Activated B cell treated with CpG ODN at 0.5 μM for 24 hours (primary cell): Measurements from ENCODE around the gene MCMBP. TPM values are rescaled to one million over a fixed set of nuclear protein-coding genes. Genes with fewer than 3 reads are reported as not detected.

Experiments
- ATAC-seq: fragments of 200-7000 bp; cut with Tn5 transposase; one replicate; pipeline ENCODE4 v1.10.0; 2021; ENCODE audit warnings: low read depth, mild to moderate bottlenecking, moderate library complexity
- CTCF ChIA-PET: fragments of 350-600 bp; sonication (Branson Sonifier 250); formaldehyde crosslinking; loops from one replicate; lab custom pipeline; 2021; ENCODE audit warnings: antibody characterized with exemption; lab: Charles Lee
- POLR2A ChIA-PET: fragments of 350-600 bp; sonication (Branson Sonifier 250); formaldehyde crosslinking; loops from one replicate; lab custom pipeline; 2021; ENCODE audit warnings: antibody characterized with exemption; lab: Charles Lee
- DNase-seq: peaks from one replicate; pipeline ENCODE4 v3.0.0; 2022
- H3K27ac Mint-ChIP-seq: one replicate; pipeline ENCODE4 v1.8.0; 2020; ENCODE audit warnings: mixed read lengths
- H3K27me3 Mint-ChIP-seq: one replicate; pipeline ENCODE4 v1.8.0; 2021; ENCODE audit warnings: mixed read lengths
- H3K36me3 Mint-ChIP-seq: one replicate; pipeline ENCODE4 v1.8.0; 2021; ENCODE audit warnings: low read depth, mixed read lengths
- H3K4me1 Mint-ChIP-seq: one replicate; pipeline ENCODE4 v1.8.0; 2021; ENCODE audit warnings: mixed read lengths
- H3K4me3 Mint-ChIP-seq: one replicate; pipeline ENCODE4 v1.8.0; 2020; ENCODE audit warnings: mild to moderate bottlenecking, mixed read lengths
- H3K9me3 Mint-ChIP-seq: one replicate; pipeline ENCODE4 v1.8.0; 2020; ENCODE audit warnings: mixed read lengths
- intact Hi-C: fragments of 100-400 bp; cut with micrococcal nuclease; formaldehyde crosslinking; loops from one replicate; pipeline ENCODE4 v1.15.1; 2024
- total RNA-seq: library from RNA; stranded (reverse); gene quantifications from 2 replicates; pipeline ENCODE4 v1.2.3, GENCODE V29; 2022
- TF ChIP-seq, protein P1 (sequence below): fragments of 200-600 bp; IDR thresholded peaks from one replicate; pipeline ENCODE4 v1.8.0; 2022; ENCODE audit warnings: antibody characterized with exemption, mild to moderate bottlenecking

Gene MCMBP
- total RNA-seq, 1 donor from 2014 or later, result 41.9 TPM

DNA sequence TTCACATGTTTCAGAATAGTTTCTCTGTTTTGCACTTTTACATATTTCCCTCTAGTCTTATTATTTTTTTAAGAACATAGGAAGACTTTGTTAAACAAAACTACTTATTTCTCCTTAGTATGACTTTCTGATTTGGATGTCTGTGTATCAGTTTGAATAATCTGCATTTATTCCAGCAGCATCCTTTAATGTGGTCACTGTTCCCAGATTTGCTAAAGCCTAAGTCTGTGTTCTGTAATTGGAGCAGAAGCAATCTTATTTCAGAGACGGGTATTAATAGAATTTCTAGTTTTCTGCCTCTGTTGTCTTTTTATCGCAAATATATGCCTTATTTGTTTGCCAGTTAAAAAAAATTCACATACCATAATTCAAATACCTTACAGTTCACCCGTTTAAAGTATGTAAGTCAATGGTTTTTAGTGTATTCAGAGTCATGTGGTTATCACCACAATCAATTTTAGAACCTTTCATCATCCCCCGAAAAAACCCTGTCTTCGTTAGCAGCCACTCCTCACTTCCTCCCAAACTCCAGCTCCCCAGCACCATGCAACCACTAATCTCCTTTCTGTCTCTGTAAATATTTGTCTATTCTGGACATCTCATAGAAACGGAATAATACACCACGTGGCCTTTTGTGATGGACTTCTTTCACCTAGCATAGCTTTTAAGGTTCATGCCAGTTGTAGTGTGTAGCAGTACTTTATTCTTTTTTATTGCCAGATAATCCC is 88.1 kb downstream of the MCMBP start:
- POLR2A ChIA-PET, result interaction anchor here (0.6 to 2.2 kb wide), 5 partner anchors 19 to 234 kb away, joined by 3 to 12 read pairs (median 5); partner anchors contain the start of gene MCMBP
- TF ChIP-seq, protein P1, sequence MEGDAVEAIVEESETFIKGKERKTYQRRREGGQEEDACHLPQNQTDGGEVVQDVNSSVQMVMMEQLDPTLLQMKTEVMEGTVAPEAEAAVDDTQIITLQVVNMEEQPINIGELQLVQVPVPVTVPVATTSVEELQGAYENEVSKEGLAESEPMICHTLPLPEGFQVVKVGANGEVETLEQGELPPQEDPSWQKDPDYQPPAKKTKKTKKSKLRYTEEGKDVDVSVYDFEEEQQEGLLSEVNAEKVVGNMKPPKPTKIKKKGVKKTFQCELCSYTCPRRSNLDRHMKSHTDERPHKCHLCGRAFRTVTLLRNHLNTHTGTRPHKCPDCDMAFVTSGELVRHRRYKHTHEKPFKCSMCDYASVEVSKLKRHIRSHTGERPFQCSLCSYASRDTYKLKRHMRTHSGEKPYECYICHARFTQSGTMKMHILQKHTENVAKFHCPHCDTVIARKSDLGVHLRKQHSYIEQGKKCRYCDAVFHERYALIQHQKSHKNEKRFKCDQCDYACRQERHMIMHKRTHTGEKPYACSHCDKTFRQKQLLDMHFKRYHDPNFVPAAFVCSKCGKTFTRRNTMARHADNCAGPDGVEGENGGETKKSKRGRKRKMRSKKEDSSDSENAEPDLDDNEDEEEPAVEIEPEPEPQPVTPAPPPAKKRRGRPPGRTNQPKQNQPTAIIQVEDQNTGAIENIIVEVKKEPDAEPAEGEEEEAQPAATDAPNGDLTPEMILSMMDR, result no peak
- ATAC-seq, result peak; percentile 54
- intact Hi-C loops, result no loop called here
- CTCF ChIA-PET, result interaction anchor here (1.2 to 2.2 kb wide), 2 partner anchors 34 to 58 kb away, joined by 3 to 11 read pairs; partner anchors contain the start of gene INPP5F
- H3K9me3 Mint-ChIP-seq, result no peaks in the 10 kb centered on the region
- H3K4me1 Mint-ChIP-seq, result peaks cover 53% of the 10 kb centered on the region
- H3K36me3 Mint-ChIP-seq, result peaks cover 22% of the 10 kb centered on the region
- H3K27me3 Mint-ChIP-seq, result no peaks in the 10 kb centered on the region
- no peak for DNase-seq
- H3K27ac Mint-ChIP-seq, result peak overlapping the region; percentile 77
- peak overlapping the region; percentile 64 for H3K4me3 Mint-ChIP-seq

DNA sequence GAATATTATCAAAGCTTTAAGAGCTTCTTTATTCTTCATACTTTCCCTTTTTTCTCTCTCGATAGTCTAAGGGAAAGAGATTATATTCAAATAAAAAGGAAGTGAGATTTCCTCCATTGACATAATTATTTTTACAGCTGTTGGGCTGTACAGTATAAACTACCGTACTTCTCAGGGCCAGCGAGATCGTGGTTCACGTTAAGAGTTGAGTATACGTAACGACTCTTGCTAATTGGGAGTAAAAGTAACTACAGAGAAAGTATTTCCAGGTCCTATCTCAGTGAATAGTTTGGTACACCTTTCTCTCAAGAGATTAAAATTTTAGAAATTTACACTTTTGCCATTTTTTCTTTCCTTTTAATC is 89.0 kb downstream of the MCMBP start:
- no peaks in the 10 kb centered on the region for H3K9me3 Mint-ChIP-seq
- peaks cover 61% of the 10 kb centered on the region for H3K4me1 Mint-ChIP-seq
- peak overlapping the region; percentile 62 for H3K4me3 Mint-ChIP-seq
- peak overlapping the region; percentile 77 for H3K27ac Mint-ChIP-seq
- H3K27me3 Mint-ChIP-seq, result no peaks in the 10 kb centered on the region
- DNase-seq (no peak), ATAC-seq (peak; percentile 75)
- peaks cover 24% of the 10 kb centered on the region for H3K36me3 Mint-ChIP-seq
- POLR2A ChIA-PET, result interaction anchor here (0.5 to 2.2 kb wide), 3 partner anchors 57 to 105 kb away, joined by 3 to 6 read pairs (median 3); partner anchors contain the start of gene MCMBP
- CTCF ChIA-PET, result interaction anchor here (0.8 to 2.2 kb wide), 3 partner anchors 13 to 58 kb away, joined by 3 to 11 read pairs (median 4); partner anchors contain the start of gene INPP5F
- TF ChIP-seq, protein P1, result no peak
- intact Hi-C loops, result loop anchor here (1.0 kb wide), 1 partner anchor 33 kb away; no protein-coding TSS in a partner anchor

DNA sequence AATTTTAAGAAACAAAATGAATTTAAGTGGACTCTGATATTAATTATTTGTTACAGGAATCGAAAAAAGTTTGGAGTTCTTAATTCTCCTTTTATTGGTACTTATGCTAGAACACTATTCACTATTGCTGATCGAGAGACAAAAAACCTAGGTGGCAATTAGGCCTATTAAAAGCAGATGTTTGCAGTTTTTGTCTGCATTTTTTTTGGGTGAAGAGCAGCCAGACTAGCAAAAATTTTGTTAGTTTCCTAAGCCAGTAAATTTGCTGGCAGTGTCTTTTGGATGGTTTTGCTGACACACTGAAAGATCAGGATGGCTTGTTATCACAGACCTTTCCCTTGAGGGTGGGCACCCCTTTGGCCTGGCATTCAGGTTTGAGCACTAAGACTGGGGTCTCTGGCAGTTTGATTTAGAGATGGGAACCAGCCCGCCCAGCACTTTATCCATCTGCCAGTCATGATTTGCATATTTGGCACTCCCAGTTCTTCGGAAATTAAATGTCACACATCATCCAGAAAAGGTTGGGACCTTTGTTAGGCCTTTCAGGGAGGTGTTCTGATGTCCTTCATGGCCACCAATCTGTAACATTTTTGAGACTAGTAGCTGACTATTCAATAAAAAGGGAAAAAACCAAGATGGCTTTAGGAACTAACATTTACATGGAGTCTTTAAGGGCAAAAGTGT is 89.5 kb downstream of the MCMBP start:
- ChIA-PET POLR2A (interaction anchor here (0.5 to 2.2 kb wide), 3 partner anchors 56 to 105 kb away, joined by 3 to 6 read pairs (median 3); partner anchors contain the start of gene MCMBP), CTCF (interaction anchor here (0.7 to 2.2 kb wide), 4 partner anchors 12 to 76 kb away, joined by 3 to 11 read pairs (median 4); partner anchors contain the start of gene INPP5F)
- Mint-ChIP-seq H3K9me3 (no peaks in the 10 kb centered on the region), H3K36me3 (peaks cover 24% of the 10 kb centered on the region), H3K27me3 (no peaks in the 10 kb centered on the region), H3K27ac (peak overlapping the region; percentile 77), H3K4me1 (peaks cover 63% of the 10 kb centered on the region), H3K4me3 (peak overlapping the region; percentile 62)
- ATAC-seq, result peak; percentile 5
- DNase-seq, result no peak
- intact Hi-C loops, result loop anchor here (1.0 kb wide), 1 partner anchor 33 kb away; no protein-coding TSS in a partner anchor
- TF ChIP-seq, protein P1, result no peak

DNA sequence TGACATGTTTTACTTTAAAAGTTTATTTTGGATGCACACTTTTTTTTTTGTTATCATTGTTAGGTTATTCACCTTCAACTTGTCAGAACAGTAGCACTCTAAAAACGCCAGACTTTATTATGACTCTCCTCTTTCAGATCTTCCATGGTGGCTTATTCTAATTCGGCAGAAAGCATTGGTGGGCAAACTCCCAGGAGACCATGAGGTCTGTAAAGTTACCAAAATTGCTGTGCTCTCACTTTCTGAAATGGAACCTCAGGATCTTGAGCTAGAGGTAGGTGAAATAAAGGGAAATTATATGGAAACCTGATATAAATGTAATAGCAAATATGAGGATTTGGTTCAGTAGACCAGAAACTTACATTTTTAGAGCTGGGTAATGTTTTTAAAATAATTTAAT is 91.1 kb downstream of the MCMBP start:
- ChIA-PET CTCF (no interaction called here), POLR2A (no interaction called here)
- ATAC-seq (no peak), DNase-seq (no peak)
- Mint-ChIP-seq H3K9me3 (no peaks in the 10 kb centered on the region), H3K27me3 (no peaks in the 10 kb centered on the region), H3K27ac (peak overlapping the region; percentile 33), H3K4me1 (peaks cover 60% of the 10 kb centered on the region), H3K36me3 (peaks cover 24% of the 10 kb centered on the region), H3K4me3 (no peak overlapping the region)
- TF ChIP-seq, protein P1, result no peak
- intact Hi-C loops, result no loop called here
